Parietal lobe (tissue), 1 donor: Measurements from ENCODE around the gene TMEM229A. TPM values are rescaled to one million over a fixed set of nuclear protein-coding genes. Genes with fewer than 3 reads are reported as not detected.

Experiments
- total RNA-seq: library from RNA; depleted of rRNA; stranded (reverse); fragments of >200 nt; gene quantifications from one replicate; pipeline ENCODE4 v1.2.3, GENCODE V29; 2014

The TMEM229A gene
- 0.31 TPM for total RNA-seq

GRCh38 chr7:124032369-124033094 is at the start of gene TMEM229A:
TSS of gene TMEM229A (minus strand) at chr7:124033067. CDS start at chr7:124033003, 64 bp downstream.

Other genes with a start within 250 kb of the TMEM229A start
- not detected for gene HYAL4, start 187.9 kb downstream of the TMEM229A start, total RNA-seq
- not detected for gene SPAM1, start 107.8 kb downstream of the TMEM229A start, total RNA-seq